ENCODE results near the gene KRTAP23-1. TPM values are rescaled to one million over a fixed set of nuclear protein-coding genes. Genes with fewer than 3 reads are reported as not detected.

KRTAP23-1 gene
- total and polyA plus RNA-seq, 7 donors, result not detected

GRCh38 chr21:30372139-30372770, 23.8 kb upstream of the KRTAP23-1 start, which contains the start of gene KRTAP13-2:
KRTAP13-2 (minus strand) TSS chr21:30372271; CDS start chr21:30372213, 58 bp downstream.
- Histone ChIP-seq H3K36me3 (ENCODE audit: insufficient read depth in 1 of 2, low read depth in 1 of 2) (no peaks in the 10 kb centered on the region), H3K9me3 (no peaks in the 10 kb centered on the region), H3K4me1 (no peaks in the 10 kb centered on the region), H3K27me3 (ENCODE audit: insufficient read depth in 3 of 3, low read length in 2 of 3) (no peaks in the 10 kb centered on the region), H3K4me3 (no peak within 1 kb of the TSS), H3K27ac (no peak within 1 kb of the TSS)
- 84 to 87% (median 85%) methylated on average over 5 of the region's 5 CpGs for WGBS, 3 donors
- no peak for TF ChIP-seq CTCF (IDR thresholded peaks at IDR 0.05)
- intact Hi-C loops (cut with DNase I), result no loop called here
- DNase-seq, result no peak
- no peak for ATAC-seq

GRCh38 chr21:30355906-30356305, 7.5 kb upstream of the KRTAP23-1 start:
- no peak for DNase-seq
- no peaks in the 10 kb centered on the region for H3K4me1 ChIP-seq
- H3K27me3 ChIP-seq (ENCODE audit: insufficient read depth in 3 of 3, low read length in 2 of 3), result no peaks in the 10 kb centered on the region
- intact Hi-C loops (cut with DNase I), result no loop called here
- WGBS, 3 donors, result 57 to 70% (median 66%) methylated on average over 3 of the region's 3 CpGs
- no peak overlapping the region for H3K27ac ChIP-seq
- no peaks in the 10 kb centered on the region for H3K9me3 ChIP-seq
- no peak overlapping the region for H3K4me3 ChIP-seq
- no peak for ATAC-seq
- H3K36me3 ChIP-seq (ENCODE audit: insufficient read depth in 1 of 2, low read depth in 1 of 2), result no peaks in the 10 kb centered on the region
- TF ChIP-seq CTCF (IDR thresholded peaks at IDR 0.05), result no peak

- H3K4me3 ChIP-seq, result no peak overlapping the region
- no peak for TF ChIP-seq CTCF (IDR thresholded peaks at IDR 0.05)
- H3K9me3 ChIP-seq, result no peaks in the 10 kb centered on the region
- no peak overlapping the region for H3K27ac ChIP-seq
- DNase-seq, result no peak
- ATAC-seq, result no peak
- H3K4me1 ChIP-seq, result no peaks in the 10 kb centered on the region
- H3K27me3 ChIP-seq (ENCODE audit: insufficient read depth in 3 of 3, low read length in 2 of 3), result no peaks in the 10 kb centered on the region
- no peaks in the 10 kb centered on the region for H3K36me3 ChIP-seq (ENCODE audit: insufficient read depth in 1 of 2, low read depth in 1 of 2)
- 61 to 74% (median 71%) methylated on average over 1 of the region's 1 CpG for WGBS, 3 donors
- intact Hi-C loops (cut with DNase I), result no loop called here
Observed at GRCh38 chr21:30354308-30355005, 6.1 kb upstream of the KRTAP23-1 start.

- intact Hi-C loops (cut with DNase I), result no loop called here
- no peak for TF ChIP-seq CTCF (IDR thresholded peaks at IDR 0.05)
- H3K36me3 ChIP-seq (ENCODE audit: insufficient read depth in 1 of 2, low read depth in 1 of 2), result no peaks in the 10 kb centered on the region
- DNase-seq (no peak), ATAC-seq (no peak)
- 92 to 96% (median 94%) methylated on average over 1 of the region's 1 CpG for WGBS, 3 donors
- H3K27me3 ChIP-seq (ENCODE audit: insufficient read depth in 3 of 3, low read length in 2 of 3), result no peaks in the 10 kb centered on the region
- no peaks in the 10 kb centered on the region for H3K9me3 ChIP-seq
- no peak overlapping the region for H3K4me3 ChIP-seq
- H3K27ac ChIP-seq, result no peak overlapping the region
- no peaks in the 10 kb centered on the region for H3K4me1 ChIP-seq
Observed at GRCh38 chr21:30351534-30351933, 3.1 kb upstream of the KRTAP23-1 start.

Measured in psoas muscle (tissue), 8 donors.